Measurements from ENCODE around the gene COL21A1.

COL21A1 gene

DNA sequence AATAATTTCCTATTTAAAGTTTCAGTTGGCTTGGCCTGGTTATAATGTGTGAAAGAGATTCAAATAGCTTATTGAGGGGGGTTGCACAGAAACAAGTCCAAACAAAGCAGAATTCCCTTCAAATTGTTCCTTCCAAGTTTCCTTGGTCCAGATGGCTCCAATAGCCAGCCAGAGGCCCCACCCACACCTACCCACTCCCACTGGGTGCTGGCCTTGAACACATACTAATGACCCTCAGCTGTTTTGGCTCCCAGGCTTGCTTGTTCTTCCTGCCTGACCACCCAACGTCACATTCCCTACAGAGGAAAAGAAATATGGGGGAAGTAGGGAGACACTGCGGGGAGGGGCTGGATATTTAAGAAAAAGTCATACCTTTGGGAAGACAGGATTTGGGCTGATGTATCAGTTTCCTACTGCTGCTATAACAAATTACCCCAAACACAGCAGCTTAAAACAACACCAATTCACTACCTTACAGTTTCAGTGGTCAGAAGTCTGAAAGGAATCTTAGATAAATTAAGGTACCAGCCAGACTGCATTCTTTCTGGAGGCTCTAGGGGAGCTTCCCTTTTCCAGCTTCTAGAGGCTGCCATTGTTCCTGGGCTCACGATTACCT is 95.7 kb downstream of the COL21A1 start (continued):
- TF ChIP-seq, protein P1, sequence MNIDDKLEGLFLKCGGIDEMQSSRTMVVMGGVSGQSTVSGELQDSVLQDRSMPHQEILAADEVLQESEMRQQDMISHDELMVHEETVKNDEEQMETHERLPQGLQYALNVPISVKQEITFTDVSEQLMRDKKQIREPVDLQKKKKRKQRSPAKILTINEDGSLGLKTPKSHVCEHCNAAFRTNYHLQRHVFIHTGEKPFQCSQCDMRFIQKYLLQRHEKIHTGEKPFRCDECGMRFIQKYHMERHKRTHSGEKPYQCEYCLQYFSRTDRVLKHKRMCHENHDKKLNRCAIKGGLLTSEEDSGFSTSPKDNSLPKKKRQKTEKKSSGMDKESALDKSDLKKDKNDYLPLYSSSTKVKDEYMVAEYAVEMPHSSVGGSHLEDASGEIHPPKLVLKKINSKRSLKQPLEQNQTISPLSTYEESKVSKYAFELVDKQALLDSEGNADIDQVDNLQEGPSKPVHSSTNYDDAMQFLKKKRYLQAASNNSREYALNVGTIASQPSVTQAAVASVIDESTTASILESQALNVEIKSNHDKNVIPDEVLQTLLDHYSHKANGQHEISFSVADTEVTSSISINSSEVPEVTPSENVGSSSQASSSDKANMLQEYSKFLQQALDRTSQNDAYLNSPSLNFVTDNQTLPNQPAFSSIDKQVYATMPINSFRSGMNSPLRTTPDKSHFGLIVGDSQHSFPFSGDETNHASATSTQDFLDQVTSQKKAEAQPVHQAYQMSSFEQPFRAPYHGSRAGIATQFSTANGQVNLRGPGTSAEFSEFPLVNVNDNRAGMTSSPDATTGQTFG (tag by site-specific recombination; IDR thresholded peaks at IDR 0.05; ENCODE audit: borderline replicate concordance): no peak
- no peak for TF ChIP-seq ZNF654 (tag by site-specific recombination; IDR thresholded peaks at IDR 0.05; ENCODE audit: low read depth)
- no peak for TF ChIP-seq ZNF596 (tag by site-specific recombination; IDR thresholded peaks at IDR 0.05)
- TF ChIP-seq ZNF302 (tag by site-specific recombination; IDR thresholded peaks at IDR 0.05; ENCODE audit: low read depth): no peak
- no peak for TF ChIP-seq KLF16 (tag by site-specific recombination; IDR thresholded peaks at IDR 0.05)
- no peak for TF ChIP-seq ZNF132 (tag by site-specific recombination; IDR thresholded peaks at IDR 0.05; ENCODE audit: borderline replicate concordance)

DNA sequence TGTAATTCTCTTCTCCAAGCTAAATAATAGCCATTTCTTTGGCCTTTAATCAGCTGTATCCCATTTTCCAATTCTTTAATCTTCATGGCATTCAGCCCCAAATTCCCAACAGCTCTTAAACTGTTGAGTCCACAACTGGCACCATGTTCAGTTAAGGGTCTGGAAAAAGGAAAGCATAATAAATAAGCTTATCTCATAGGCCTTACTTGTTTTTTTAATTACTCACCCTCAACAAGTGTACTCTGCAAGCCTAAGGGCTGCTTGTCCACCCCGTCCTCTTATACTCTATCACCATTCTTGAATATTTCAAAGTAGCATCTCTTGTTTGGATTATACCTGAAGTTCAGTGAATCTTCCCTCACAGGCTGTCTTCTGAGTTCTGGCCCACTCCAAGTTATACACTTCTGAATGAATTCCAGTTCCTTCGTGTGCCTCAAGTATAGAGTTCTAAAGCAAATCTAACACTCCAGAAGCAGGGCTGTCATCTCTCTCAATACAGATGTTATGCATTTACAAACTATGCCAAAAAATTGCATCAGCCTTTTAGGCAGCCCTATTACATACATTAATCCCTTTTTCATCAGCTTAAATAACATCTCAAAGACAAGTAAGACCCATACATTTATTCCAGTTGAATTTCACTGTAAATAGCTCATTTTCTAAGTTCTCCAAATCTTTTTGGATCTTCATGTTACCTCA is 98.7 kb downstream of the COL21A1 start:
- Histone ChIP-seq H3K27ac (ENCODE audit: extremely low read depth, low read depth, low read length) (no peak overlapping the region), H3K9me3 (ENCODE audit: control insufficient read depth, insufficient read depth, low read depth, low read length) (no peaks in the 10 kb centered on the region), H3K4me3 (ENCODE audit: low read depth, low read length) (no peak overlapping the region), H3K36me3 (ENCODE audit: control insufficient read depth in 2 of 2, insufficient read depth in 1 of 2, low read length in 2 of 2) (no peaks in the 10 kb centered on the region), H3K4me1 (ENCODE audit: control insufficient read depth, insufficient read depth, low read length) (no peaks in the 10 kb centered on the region)
- ChIA-PET CTCF (no interaction called here), POLR2A (no interaction called here)
- TF ChIP-seq ZNF76 (tag by site-specific recombination; IDR thresholded peaks at IDR 0.05; ENCODE audit: borderline replicate concordance, low read depth) (no peak), ZNF596 (tag by site-specific recombination; IDR thresholded peaks at IDR 0.05) (no peak), ZNF146 (tag by site-specific recombination; IDR thresholded peaks at IDR 0.05) (no peak), SCRT2 (tag by site-specific recombination; IDR thresholded peaks at IDR 0.05) (no peak), ZNF433 (tag by site-specific recombination; IDR thresholded peaks at IDR 0.05; ENCODE audit: low read depth) (no peak), ZNF48 (tag by site-specific recombination; IDR thresholded peaks at IDR 0.05) (no peak), GFI1B (tag by site-specific recombination; IDR thresholded peaks at IDR 0.05) (no peak), ZNF292 (tag by site-specific recombination; IDR thresholded peaks at IDR 0.05; ENCODE audit: borderline replicate concordance, low read depth) (no peak), ZSCAN30 (tag by site-specific recombination; IDR thresholded peaks at IDR 0.05) (no peak), ZNF121 (tag by site-specific recombination; IDR thresholded peaks at IDR 0.05) (no peak), ZNF677 (tag by site-specific recombination; IDR thresholded peaks at IDR 0.05) (no peak)
- TF ChIP-seq, protein P2, sequence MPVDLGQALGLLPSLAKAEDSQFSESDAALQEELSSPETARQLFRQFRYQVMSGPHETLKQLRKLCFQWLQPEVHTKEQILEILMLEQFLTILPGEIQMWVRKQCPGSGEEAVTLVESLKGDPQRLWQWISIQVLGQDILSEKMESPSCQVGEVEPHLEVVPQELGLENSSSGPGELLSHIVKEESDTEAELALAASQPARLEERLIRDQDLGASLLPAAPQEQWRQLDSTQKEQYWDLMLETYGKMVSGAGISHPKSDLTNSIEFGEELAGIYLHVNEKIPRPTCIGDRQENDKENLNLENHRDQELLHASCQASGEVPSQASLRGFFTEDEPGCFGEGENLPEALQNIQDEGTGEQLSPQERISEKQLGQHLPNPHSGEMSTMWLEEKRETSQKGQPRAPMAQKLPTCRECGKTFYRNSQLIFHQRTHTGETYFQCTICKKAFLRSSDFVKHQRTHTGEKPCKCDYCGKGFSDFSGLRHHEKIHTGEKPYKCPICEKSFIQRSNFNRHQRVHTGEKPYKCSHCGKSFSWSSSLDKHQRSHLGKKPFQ (tag by site-specific recombination; IDR thresholded peaks at IDR 0.05): no peak
- TF ChIP-seq, protein P3, sequence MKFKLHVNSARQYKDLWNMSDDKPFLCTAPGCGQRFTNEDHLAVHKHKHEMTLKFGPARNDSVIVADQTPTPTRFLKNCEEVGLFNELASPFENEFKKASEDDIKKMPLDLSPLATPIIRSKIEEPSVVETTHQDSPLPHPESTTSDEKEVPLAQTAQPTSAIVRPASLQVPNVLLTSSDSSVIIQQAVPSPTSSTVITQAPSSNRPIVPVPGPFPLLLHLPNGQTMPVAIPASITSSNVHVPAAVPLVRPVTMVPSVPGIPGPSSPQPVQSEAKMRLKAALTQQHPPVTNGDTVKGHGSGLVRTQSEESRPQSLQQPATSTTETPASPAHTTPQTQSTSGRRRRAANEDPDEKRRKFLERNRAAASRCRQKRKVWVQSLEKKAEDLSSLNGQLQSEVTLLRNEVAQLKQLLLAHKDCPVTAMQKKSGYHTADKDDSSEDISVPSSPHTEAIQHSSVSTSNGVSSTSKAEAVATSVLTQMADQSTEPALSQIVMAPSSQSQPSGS (tag by site-specific recombination; IDR thresholded peaks at IDR 0.05; ENCODE audit: low read depth): no peak
- TF ChIP-seq, protein P4, sequence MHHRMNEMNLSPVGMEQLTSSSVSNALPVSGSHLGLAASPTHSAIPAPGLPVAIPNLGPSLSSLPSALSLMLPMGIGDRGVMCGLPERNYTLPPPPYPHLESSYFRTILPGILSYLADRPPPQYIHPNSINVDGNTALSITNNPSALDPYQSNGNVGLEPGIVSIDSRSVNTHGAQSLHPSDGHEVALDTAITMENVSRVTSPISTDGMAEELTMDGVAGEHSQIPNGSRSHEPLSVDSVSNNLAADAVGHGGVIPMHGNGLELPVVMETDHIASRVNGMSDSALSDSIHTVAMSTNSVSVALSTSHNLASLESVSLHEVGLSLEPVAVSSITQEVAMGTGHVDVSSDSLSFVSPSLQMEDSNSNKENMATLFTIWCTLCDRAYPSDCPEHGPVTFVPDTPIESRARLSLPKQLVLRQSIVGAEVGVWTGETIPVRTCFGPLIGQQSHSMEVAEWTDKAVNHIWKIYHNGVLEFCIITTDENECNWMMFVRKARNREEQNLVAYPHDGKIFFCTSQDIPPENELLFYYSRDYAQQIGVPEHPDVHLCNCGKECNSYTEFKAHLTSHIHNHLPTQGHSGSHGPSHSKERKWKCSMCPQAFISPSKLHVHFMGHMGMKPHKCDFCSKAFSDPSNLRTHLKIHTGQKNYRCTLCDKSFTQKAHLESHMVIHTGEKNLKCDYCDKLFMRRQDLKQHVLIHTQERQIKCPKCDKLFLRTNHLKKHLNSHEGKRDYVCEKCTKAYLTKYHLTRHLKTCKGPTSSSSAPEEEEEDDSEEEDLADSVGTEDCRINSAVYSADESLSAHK (tag by site-specific recombination; IDR thresholded peaks at IDR 0.05): no peak
- TF ChIP-seq, protein P5, sequence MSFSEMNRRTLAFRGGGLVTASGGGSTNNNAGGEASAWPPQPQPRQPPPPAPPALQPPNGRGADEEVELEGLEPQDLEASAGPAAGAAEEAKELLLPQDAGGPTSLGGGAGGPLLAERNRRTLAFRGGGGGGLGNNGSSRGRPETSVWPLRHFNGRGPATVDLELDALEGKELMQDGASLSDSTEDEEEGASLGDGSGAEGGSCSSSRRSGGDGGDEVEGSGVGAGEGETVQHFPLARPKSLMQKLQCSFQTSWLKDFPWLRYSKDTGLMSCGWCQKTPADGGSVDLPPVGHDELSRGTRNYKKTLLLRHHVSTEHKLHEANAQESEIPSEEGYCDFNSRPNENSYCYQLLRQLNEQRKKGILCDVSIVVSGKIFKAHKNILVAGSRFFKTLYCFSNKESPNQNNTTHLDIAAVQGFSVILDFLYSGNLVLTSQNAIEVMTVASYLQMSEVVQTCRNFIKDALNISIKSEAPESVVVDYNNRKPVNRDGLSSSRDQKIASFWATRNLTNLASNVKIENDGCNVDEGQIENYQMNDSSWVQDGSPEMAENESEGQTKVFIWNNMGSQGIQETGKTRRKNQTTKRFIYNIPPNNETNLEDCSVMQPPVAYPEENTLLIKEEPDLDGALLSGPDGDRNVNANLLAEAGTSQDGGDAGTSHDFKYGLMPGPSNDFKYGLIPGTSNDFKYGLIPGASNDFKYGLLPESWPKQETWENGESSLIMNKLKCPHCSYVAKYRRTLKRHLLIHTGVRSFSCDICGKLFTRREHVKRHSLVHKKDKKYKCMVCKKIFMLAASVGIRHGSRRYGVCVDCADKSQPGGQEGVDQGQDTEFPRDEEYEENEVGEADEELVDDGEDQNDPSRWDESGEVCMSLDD (tag by site-specific recombination; IDR thresholded peaks at IDR 0.05): no peak

All from HEK293 (cell line).